Inferior parietal cortex (tissue), 1 donor: ENCODE data around the gene OR52N1.

Experiments
- DNase-seq: peaks from one replicate; pipeline ENCODE4 v3.0.0-alpha.2; 2016; ENCODE audit errors: extremely low spot score

OR52N1 gene

GRCh38 chr11:5791165-5791564 lies at the start of gene OR52N1:
TSS of gene OR52N1 (minus strand) at chr11:5791265. CDS start at chr11:5788816, 2,449 bp downstream.
- no peak for DNase-seq

GRCh38 chr11:5837695-5838094 lies 46.6 kb upstream of the OR52N1 start:
- DNase-seq, result no peak

- no peak for DNase-seq
Observed at GRCh38 chr11:5833446-5833845, 42.4 kb upstream of the OR52N1 start.

GRCh38 chr11:5831196-5831829 lies 40.2 kb upstream of the OR52N1 start:
- DNase-seq, result no peak

- DNase-seq, result no peak
Observed at GRCh38 chr11:5818245-5818886, 27.3 kb upstream of the OR52N1 start.

GRCh38 chr11:5815534-5815933 lies 24.5 kb upstream of the OR52N1 start:
- no peak for DNase-seq

GRCh38 chr11:5809905-5810795 lies 19.1 kb upstream of the OR52N1 start:
- DNase-seq, result no peak

GRCh38 chr11:5809122-5809519 lies 18.1 kb upstream of the OR52N1 start:
- no peak for DNase-seq

- peak; percentile 93 for DNase-seq
Observed at GRCh38 chr11:5808500-5809121, 17.5 kb upstream of the OR52N1 start, which contains the start of gene OR52N2. TSS of gene OR52N2 (plus strand) at chr11:5808924. CDS start at chr11:5820336, 11,412 bp downstream.

GRCh38 chr11:5807580-5807979 lies 16.5 kb upstream of the OR52N1 start:
- no peak for DNase-seq

GRCh38 chr11:5803982-5804381 lies 12.9 kb upstream of the OR52N1 start:
- no peak for DNase-seq

GRCh38 chr11:5796541-5796940 lies 5.5 kb upstream of the OR52N1 start:
- no peak for DNase-seq

GRCh38 chr11:5783255-5783654 lies 7.8 kb downstream of the OR52N1 start, which contains the start of gene OR52N5:
TSS of gene OR52N5 (minus strand) at chr11:5783355. CDS start at chr11:5778634, 4,721 bp downstream.
- no peak for DNase-seq

- DNase-seq, result no peak
Observed at GRCh38 chr11:5767056-5767455, 24.0 kb downstream of the OR52N1 start.

- DNase-seq, result no peak
Observed at GRCh38 chr11:5753943-5754342, 37.1 kb downstream of the OR52N1 start, which contains the start of gene OR52N4. TSS of gene OR52N4 (plus strand) at chr11:5754243. CDS start at chr11:5754741, 498 bp downstream.

GRCh38 chr11:5749836-5750235 lies 41.2 kb downstream of the OR52N1 start:
- DNase-seq, result no peak

- no peak for DNase-seq
Observed at GRCh38 chr11:5746614-5747013, 44.5 kb downstream of the OR52N1 start.

GRCh38 chr11:5738431-5738830 lies 52.6 kb downstream of the OR52N1 start:
- DNase-seq, result no peak

- DNase-seq, result no peak
Observed at GRCh38 chr11:5737670-5738392, 53.2 kb downstream of the OR52N1 start.

- DNase-seq, result no peak
Observed at GRCh38 chr11:5737091-5737490, 54.0 kb downstream of the OR52N1 start.
